Activated T-helper 1 cell treated with Interleukin-2 at 50 U/mL for 16 hours (primary cell): Measurements from ENCODE around the gene PLEKHH3.

Source experiments
- DNase-seq: peaks from one replicate; pipeline ENCODE4 v3.0.0-alpha.2; 2020; ENCODE audit warnings: low read depth

The PLEKHH3 gene, protein sequence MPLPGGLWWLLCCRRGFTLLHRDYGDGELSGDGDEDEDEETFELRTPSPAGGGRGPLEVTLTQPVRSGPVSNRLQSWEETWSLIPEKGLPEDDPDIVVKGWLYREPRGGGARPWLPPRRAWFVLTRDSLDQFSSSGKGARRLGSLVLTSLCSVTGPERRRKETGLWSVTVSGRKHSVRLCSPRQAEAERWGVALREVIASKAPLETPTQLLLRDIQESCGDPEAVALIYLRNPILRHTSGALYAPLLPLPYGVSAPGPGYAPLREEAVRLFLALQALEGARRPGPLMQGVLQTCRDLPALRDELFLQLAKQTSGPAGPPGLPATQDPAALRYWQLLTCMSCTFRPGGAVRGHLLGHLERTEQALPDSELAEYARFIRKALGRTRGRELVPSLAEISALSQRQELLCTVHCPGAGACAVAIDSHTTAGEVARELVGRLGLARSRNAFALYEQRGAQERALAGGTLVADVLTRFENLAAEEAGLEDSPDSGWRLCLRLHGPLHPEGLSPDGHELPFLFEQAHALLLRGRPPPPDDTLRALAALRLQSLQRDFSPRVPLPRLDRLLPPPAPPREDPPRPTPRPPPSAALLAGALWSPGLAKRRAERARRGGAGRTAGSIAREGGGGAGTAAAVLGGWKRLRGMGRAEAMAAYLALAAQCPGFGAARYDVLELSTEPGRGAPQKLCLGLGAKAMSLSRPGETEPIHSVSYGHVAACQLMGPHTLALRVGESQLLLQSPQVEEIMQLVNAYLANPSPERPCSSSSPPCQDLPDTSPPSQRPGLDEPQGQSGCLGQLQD

GRCh38 chr17:42676424-42677011 is at the start of gene PLEKHH3:
PLEKHH3 (minus strand) TSS chr17:42676994; CDS start chr17:42676563, 431 bp downstream.
- DNase-seq, result no peak

DNA sequence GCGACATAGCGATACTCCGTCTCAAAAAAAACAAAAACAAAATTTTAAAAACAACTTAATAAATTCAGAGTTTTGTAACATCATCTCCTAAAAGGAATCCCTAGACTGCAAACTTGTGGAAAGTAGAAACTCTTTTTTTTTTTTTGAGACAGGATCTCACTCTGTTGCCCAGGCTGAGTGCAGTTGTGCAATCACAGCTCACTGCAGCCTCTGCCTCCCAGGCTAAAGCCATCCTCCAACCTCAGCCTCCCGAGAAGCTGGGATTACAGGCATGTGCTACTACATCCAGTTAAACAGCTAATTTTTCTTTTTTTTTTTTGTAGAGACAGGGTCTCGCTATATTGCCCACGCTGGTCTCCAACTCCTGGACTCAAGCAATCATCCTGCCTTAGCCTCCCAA is 48.3 kb upstream of the PLEKHH3 start:
- no peak for DNase-seq

- no peak for DNase-seq
Measured at GRCh38 chr17:42723636-42724035, 46.8 kb upstream of the PLEKHH3 start.

DNA sequence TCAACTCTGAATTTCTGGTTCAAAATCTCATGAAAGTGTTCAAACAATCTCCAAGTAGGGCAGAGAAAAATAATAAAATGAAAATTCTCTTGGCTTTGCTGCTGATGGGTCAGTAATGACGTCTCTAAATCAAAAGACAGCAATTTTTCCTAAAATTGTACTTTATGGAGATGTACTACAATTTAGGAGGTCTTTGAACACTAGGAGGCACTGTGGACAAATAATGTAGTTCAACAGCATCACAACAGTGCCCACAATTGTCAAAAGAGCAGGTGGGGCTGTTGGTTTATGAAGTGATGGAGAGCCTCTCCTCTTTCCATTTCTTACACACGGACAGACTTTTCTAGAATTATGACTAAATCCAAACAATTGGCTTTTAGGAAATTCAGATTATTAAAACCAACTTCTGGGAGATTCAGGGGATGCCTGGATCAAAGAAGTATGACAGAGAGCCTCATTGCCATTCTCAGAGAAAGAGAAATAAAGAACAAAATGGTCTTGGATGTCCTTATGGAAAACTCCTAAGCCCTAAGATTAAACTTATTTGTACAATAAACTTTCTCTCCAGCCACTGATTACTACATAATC is 44.3 kb upstream of the PLEKHH3 start:
- no peak for DNase-seq

GRCh38 chr17:42709561-42709960 is 32.8 kb upstream of the PLEKHH3 start:
- DNase-seq, result no peak

- no peak for DNase-seq
Measured at GRCh38 chr17:42708588-42708987, 31.8 kb upstream of the PLEKHH3 start.

- DNase-seq, result no peak
Measured at GRCh38 chr17:42706732-42707131, 29.9 kb upstream of the PLEKHH3 start.

GRCh38 chr17:42704837-42705494 is 28.2 kb upstream of the PLEKHH3 start:
- no peak for DNase-seq

GRCh38 chr17:42704490-42704836 is 27.7 kb upstream of the PLEKHH3 start:
- no peak for DNase-seq

- no peak for DNase-seq
Measured at GRCh38 chr17:42702446-42702845, 25.7 kb upstream of the PLEKHH3 start.

DNA sequence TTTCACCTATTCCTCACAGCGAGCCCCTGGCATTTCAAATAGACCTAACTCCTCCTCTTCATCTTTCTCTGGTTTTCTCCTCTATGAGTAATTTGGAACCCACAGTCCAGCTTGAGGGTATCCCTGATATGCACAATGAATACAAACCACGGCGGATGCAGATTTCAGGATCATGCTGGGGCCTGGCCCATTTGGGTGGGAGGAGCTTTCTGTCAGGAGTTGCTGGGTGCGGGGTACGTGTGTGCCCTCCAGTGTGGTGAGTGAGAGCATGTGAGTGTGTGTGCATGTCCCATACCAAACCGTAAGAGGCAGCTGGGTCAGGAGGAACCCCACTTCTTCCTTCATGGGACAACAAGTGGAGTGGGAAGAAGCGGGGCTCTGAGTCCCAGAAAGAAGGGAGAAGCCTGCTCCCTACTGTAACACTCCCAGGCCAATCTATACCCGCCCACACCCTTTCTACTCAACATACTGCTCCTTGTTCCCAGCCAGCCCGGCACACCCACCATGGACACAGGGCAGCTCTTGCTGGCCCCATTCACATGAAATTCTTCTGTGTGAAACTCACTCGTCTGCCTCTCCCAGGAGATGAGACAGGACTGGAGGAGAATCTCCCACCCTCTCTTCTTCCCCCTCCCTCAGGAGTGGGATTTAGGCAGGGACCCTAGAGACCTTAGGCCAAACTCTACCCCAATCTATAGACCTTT is 23.9 kb upstream of the PLEKHH3 start:
- DNase-seq, result no peak

- no peak for DNase-seq
Measured at GRCh38 chr17:42699415-42699740, 22.6 kb upstream of the PLEKHH3 start.

- DNase-seq, result no peak
Measured at GRCh38 chr17:42698736-42699414, 22.1 kb upstream of the PLEKHH3 start.

DNA sequence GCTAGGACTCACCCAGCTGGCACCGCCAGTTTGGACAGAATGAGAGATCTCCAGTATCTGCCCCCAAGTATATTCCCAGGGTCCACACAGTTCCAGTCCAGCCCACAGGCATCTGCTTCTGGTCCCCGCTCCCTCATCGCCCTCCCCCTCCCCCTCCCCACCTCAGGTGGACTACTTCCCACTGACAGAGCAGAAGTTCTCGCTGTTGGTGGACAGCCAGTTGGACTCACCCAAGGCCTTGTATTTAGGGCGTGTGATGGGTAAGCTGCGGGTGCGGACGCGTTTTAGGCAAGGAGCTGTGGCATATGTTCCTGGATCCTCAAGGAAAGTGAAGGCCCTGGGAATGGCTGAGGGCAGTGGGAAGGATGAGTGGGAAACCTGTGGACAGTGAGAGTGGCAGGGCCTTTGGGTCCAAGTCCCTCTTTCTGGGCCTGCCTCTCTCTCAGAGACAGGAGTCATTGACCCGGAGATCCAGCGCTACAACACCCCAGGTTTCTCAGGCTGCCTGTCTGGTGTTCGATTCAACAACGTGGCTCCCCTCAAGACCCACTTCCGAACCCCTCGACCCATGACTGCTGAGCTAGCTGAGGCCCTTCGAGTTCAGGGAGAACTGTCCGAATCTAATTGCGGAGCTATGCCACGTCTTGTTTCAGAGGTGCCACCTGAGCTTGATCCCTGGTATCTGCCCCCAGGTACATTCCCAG is 20.5 kb upstream of the PLEKHH3 start:
- DNase-seq, result no peak

- DNase-seq, result no peak
Measured at GRCh38 chr17:42695500-42695899, 18.7 kb upstream of the PLEKHH3 start.

GRCh38 chr17:42694524-42694923 is 17.7 kb upstream of the PLEKHH3 start:
- DNase-seq, result no peak

DNA sequence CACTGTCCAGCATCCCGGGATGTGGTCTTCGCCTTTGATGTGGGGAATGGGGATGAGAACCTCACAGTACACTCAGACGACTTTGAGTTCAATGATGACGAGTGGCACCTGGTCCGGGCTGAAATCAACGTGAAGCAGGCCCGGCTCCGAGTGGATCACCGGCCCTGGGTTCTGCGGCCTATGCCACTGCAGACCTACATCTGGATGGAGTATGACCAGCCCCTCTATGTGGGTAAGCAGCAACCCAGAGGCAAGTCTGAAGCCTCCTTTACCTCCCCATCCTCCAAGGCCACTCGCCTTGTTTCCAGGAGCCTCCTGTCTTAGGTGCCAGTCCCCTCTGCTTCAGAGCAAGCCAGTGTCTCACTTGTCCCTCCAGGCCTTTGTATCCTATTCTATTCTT is 15.7 kb upstream of the PLEKHH3 start:
- no peak for DNase-seq

- DNase-seq, result no peak
Measured at GRCh38 chr17:42691021-42691545, 14.3 kb upstream of the PLEKHH3 start.

DNA sequence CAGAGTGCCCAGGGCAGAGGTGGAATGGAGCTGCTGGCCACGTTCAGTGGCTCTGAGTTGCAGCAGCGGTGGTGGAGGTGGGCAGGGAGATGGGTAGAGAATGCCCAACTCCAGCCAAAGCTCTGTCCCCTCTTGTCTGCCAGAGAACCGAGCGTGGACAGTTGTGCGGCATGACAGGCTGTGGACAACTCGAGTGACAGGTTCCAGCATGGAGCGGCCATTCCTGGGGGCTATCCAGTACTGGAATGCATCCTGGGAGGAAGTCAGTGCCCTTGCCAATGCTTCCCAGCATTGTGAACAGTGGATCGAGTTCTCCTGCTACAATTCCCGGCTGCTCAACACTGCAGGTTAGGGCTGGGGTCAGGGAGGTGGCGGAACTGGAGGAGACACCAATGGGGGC is 13.8 kb upstream of the PLEKHH3 start:
- DNase-seq, result no peak

DNA sequence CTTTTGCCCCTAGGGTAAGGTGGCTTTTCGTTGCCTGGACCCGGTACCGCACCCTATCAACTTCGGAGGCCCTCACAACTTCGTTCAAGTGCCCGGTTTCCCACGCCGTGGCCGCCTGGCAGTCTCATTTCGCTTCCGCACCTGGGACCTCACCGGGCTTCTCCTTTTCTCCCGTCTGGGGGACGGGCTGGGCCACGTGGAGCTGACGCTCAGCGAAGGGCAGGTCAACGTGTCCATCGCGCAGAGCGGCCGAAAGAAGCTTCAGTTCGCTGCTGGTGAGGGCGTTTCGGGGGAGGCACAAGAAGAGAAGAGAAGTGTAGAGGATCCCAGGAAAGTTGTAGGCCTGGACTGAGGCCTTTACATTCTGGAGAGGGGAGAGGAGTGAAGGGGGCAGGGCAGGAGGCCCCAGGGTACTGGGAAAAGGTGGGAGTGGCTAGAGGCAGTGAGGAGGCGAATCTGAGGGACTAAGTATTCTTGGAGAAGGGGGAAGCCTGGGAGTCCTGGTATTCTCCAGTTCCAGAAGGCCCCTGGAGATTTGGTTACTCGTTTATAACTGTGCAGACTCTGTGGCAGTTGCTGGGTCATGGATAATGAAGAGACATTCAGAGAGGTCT is 11.0 kb upstream of the PLEKHH3 start:
- no peak for DNase-seq
